Heart right ventricle (tissue), 16 donors: ENCODE results near the gene COL4A3. TPM values are rescaled to one million over a fixed set of nuclear protein-coding genes. Genes with fewer than 3 reads are reported as not detected.
A peak's percentile ranks its signal among the peaks of the same experiment; 100 is the strongest.

Experiments
- ATAC-seq, 8 donors: fragments of 200-7000 bp; cut with Tn5 transposase; one replicate each; pipeline ENCODE4 v1.9.1; 2020; ENCODE audit warnings: mild to moderate bottlenecking in 8 of 8, moderate library complexity in 8 of 8, moderate number of reproducible peaks in 1 of 8
- DNase-seq, 2 donors: peaks; one replicate each; pipeline ENCODE4 v3.0.0-alpha.2; 2020
- H3K27ac ChIP-seq, 10 donors: fragments of 200-600 bp; sonication (generic) in 2 of 10; one replicate each; pipeline versions ENCODE4 v1.5.0 to v1.8.0; 2020 to 2022; ENCODE audit warnings: mild to moderate bottlenecking in 3 of 10
- H3K27me3 ChIP-seq, 7 donors: fragments of 200-600 bp; one replicate each; pipeline ENCODE4 v1.8.0; 2021 to 2022; ENCODE audit warnings: mild to moderate bottlenecking in 2 of 7
- H3K36me3 ChIP-seq, 9 donors: fragments of 200-600 bp; sonication (generic) in 1 of 9; one replicate each; pipeline versions ENCODE4 v1.5.0 to v1.8.0; 2020 to 2022; ENCODE audit warnings: mild to moderate bottlenecking in 2 of 9
- H3K4me1 ChIP-seq, 9 donors: fragments of 200-600 bp; sonication (generic) in 1 of 9; one replicate each; pipeline versions ENCODE4 v1.5.0 to v1.8.0; 2020 to 2022; ENCODE audit warnings: mild to moderate bottlenecking in 4 of 9
- H3K4me3 ChIP-seq, 10 donors: fragments of 200-600 bp; sonication (generic) in 2 of 10; one replicate each; pipeline versions ENCODE4 v1.5.0 to v1.8.0; 2020 to 2022; ENCODE audit warnings: mild to moderate bottlenecking in 7 of 10, moderate library complexity in 2 of 10
- H3K9me3 ChIP-seq, 11 donors: fragments of 200-600 bp in 10 of 11; sonication (generic) in 2 of 11; one replicate each; pipeline versions ENCODE4 v1.5.0 to v1.8.0; 2013 to 2022; ENCODE audit warnings: mild to moderate bottlenecking in 2 of 11, control low read depth in 1 of 11, moderate library complexity in 1 of 11
- WGBS, 2 donors: extraction: QIAGEN DNeasy Blood & Tissue Kit; methylation state at CpG; one replicate each; pipeline ENCODE4 v1.1.7; 2013; ENCODE audit warnings: inconsistent platforms in 1 of 2; 5-methylcytosine and 5-hydroxymethylcytosine counted together
- intact Hi-C, 10 donors: fragments of 100-400 bp; cut with DNase I; formaldehyde crosslinking; loops; one replicate each; pipeline versions ENCODE4 v1.11.1 to v1.14.2; 2022
- polyA plus RNA-seq, 2 donors: library from polyadenylated mRNA; stranded (reverse); fragments of 200-250 nt; gene quantifications; one replicate each; pipeline ENCODE4 v1.2.3, GENCODE V29; 2013
- total RNA-seq, 10 donors: library from RNA; stranded (reverse); fragmentation: NEBNext Ultra II Directional in 3 of 10; extraction: Animal tissue kit (Norgen Biotek cat#: 25700) in 3 of 10; gene quantifications; one replicate each; pipeline versions ENCODE4 v1.2.1 to v1.2.4, GENCODE V29; 2021 to 2023
- TF ChIP-seq, protein P1 (sequence below), 9 donors: fragments of 200-600 bp; sonication (generic) in 2 of 9; IDR thresholded peaks; one replicate each; pipeline versions ENCODE4 v1.5.0 to v1.8.0; 2021 to 2022; ENCODE audit warnings: antibody characterized with exemption in 9 of 9, mild to moderate bottlenecking in 5 of 9, moderate library complexity in 1 of 9
- donor health status: Arrhythmogenic right ventricular cardiomyopathy.
- donor health status: ischemic (EF 13 %, LVEDD 7.1; RV severe dilation, severe dysfunction).
- donor health status: healthy with polysubstance abuse.
- donor health status: DM: no; HTN: yes; CAD: no.
- donor health status: DM: no; HTN: no; CAD: no.
- donor health status: ischemic (EF 25% LVEDD 6.9; RV normal size, moderate dysfunction).
- donor health status: ischemic (EF 25% LVEDD 5.7; RV mildly dilated, moderate dysfunction).
- donor health status: healthy.
- donor health status: DM: yes; HTN: yes; CAD: no.
- donor health status: Ischemic cardiomyopathy.
- donor health status: ischemic (EF 35%, LVEDD 5.7; RV mildly dilated, moderate dysfunction).
- donor health status: nonischemic (EF 11% LVEDD 7.7; RV severe dilation, severe dysfunction).
- donor health status: DM: yes; HTN: yes; CAD: no.
- donor health status: PGD.
- donor health status: ischemic (EF 29% LVEDD 5.4; RV normal size, mild dysfunction).
- donor health status: nonischemic (EF 23%, LVEDD 6.1; RV moderate dilation, normal function).

Gene COL4A3
- total and polyA plus RNA-seq, 12 donors, result 0.91 to 6.2 (median 2.3) TPM

DNA sequence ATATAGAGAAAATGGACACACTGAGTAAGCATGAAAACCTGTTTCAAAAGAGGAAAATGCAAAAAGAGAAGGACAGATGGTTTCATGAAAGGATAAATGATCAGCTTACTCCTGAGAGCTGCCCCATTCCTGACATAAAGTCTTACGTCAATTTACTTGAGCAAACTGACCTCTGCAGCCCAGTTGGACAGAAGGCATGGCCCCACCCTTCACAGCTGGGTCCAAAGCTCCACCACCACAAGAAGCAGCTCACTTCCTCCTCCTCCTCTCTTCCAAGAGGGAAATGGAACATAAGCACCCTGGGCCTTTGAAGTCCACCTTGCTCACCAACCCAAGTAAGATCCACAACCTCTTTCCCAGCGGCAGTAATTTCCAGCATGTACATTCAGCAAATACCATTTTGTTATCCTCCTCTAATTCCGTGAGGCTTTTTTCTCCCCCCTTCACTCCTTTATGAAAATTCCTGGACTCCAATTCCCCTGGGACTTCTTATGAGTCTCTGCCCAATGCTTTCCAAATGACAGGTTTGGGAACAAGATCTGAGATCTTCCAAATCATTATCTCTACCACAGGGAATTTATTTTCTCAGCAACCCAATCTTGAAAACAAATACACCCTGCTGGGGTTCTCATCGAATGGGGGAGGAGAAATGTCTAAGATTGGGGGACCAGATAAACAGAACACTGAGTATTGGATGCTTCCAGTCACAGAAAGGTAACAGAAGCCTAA, 10.5 kb upstream of the COL4A3 start:
- peak; percentile 53 to 87 (median 78) for ATAC-seq
- intact Hi-C loops, result no loop called here
- TF ChIP-seq, protein P1, sequence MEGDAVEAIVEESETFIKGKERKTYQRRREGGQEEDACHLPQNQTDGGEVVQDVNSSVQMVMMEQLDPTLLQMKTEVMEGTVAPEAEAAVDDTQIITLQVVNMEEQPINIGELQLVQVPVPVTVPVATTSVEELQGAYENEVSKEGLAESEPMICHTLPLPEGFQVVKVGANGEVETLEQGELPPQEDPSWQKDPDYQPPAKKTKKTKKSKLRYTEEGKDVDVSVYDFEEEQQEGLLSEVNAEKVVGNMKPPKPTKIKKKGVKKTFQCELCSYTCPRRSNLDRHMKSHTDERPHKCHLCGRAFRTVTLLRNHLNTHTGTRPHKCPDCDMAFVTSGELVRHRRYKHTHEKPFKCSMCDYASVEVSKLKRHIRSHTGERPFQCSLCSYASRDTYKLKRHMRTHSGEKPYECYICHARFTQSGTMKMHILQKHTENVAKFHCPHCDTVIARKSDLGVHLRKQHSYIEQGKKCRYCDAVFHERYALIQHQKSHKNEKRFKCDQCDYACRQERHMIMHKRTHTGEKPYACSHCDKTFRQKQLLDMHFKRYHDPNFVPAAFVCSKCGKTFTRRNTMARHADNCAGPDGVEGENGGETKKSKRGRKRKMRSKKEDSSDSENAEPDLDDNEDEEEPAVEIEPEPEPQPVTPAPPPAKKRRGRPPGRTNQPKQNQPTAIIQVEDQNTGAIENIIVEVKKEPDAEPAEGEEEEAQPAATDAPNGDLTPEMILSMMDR (IDR thresholded peaks at IDR 0.05), result no peak
- Histone ChIP-seq H3K4me1 (peaks cover 0 to 36% (median 8%) of the 10 kb centered on the region in 9 donors), H3K27me3 (no peaks in the 10 kb centered on the region), H3K9me3 (peaks cover 0 to 6% (median 0%) of the 10 kb centered on the region in 11 donors), H3K4me3 (no peak overlapping the region), H3K36me3 (no peaks in the 10 kb centered on the region), H3K27ac (peak overlapping the region in 9 of 10 donors; percentile 32 to 77 (median 64))
- peak; percentile 27 to 37 for DNase-seq
- 60 to 61% methylated on average over 4 of the region's 4 CpGs for WGBS, 2 donors

DNA sequence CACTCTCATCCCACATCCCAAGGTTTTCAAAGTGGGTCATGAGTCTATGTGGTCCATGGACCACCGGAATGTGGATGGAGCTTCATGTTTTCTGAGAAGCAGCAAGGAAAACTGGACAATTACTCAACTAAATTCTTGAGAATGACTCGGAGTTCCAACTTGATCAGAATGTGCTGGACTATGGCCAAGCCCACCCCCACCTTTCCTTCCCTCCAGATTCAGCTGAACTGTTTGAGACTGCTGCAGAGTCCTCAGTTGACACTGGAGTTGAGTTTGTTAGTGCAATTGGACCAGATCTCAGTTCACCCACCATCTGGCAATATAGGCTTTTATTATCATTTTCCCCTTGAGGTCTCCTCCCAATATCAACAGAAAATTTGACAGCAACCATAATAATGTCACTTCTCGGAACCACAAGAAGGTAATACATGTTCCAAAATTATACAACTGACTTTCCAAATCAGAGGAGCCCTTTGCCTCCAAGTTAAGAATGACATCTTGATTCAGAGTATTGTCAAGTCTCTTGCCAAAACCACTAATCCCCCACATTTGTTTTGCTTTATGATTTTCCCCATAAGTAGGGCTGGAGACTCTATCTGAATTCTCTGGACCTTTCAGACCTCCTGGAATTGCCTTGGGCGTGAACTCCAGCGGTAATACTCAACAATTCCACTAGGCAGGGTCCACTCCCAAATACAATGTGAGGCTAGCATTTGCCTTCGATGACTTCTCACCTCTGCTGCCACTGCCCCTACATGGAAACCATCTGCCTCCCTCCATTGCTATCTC, 9.2 kb upstream of the COL4A3 start:
- ATAC-seq (peak; percentile 38 to 87 (median 76)), DNase-seq (peak; percentile 33 to 62)
- Histone ChIP-seq H3K4me3 (no peak overlapping the region), H3K9me3 (peaks cover 0 to 8% (median 0%) of the 10 kb centered on the region in 11 donors), H3K27me3 (no peaks in the 10 kb centered on the region), H3K4me1 (peaks cover 0 to 36% (median 8%) of the 10 kb centered on the region in 9 donors), H3K36me3 (no peaks in the 10 kb centered on the region), H3K27ac (peak overlapping the region in 8 of 10 donors; percentile 32 to 77 (median 66))
- intact Hi-C loops, result no loop called here
- TF ChIP-seq, protein P1 (IDR thresholded peaks at IDR 0.05), result peak in 1 of 9 donors; percentile 19
- 64 to 74% methylated on average over 6 of the region's 6 CpGs for WGBS, 2 donors

DNA sequence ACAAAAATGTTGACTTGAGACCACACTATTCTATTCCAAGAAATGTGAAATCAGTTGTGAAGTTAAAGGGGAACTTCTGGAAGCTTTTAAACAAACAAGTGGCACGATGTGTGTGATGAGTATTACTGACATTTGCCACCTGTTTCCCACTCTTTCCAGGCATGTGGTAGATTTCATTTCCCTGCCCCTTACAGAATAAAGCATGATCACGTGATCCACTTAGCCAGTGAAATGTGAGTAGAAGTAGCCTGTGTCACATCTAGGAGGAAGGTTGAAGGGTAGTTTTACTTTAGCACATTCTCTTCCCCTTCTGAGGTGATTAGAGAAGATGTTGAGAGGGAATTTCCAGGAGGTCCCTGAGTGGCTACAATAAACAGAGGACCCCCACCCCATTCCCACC, 4.3 kb upstream of the COL4A3 start:
- ATAC-seq (no peak), DNase-seq (no peak)
- Histone ChIP-seq H3K27me3 (peaks cover 0 to 28% (median 10%) of the 10 kb centered on the region in 7 donors), H3K9me3 (peaks cover 0 to 8% (median 0%) of the 10 kb centered on the region in 11 donors), H3K36me3 (no peaks in the 10 kb centered on the region), H3K4me1 (peaks cover 0 to 27% (median 3%) of the 10 kb centered on the region in 9 donors), H3K4me3 (no peak overlapping the region), H3K27ac (no peak overlapping the region)
- TF ChIP-seq, protein P1 (IDR thresholded peaks at IDR 0.05), result no peak
- WGBS, 2 donors, result 60% methylated on average over 2 of the region's 2 CpGs
- intact Hi-C loops, result no loop called here

DNA sequence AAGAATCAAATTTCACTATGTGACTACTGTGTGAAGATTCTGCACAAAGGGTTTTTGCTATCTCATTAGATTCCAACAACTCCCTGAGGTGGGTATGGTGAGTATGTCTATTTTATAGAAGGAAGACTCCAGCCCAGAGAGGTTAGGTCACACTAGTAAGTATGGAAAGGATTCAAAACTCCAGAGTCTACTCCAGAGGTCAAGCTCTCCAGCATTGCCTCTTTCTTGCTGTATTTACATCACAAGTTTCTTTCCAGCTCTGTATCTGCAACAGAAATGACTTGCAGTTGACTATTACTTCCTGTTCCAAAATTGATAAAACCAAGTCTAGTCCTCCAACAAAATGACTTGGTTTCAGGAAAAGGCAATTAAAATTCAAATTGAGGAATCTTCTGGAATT, 2.5 kb upstream of the COL4A3 start:
- peak overlapping the region in 3 of 10 donors; percentile 19 to 26 (median 20) for H3K27ac ChIP-seq
- no peak for ATAC-seq
- intact Hi-C loops, result no loop called here
- H3K4me1 ChIP-seq, result peaks cover 0 to 25% (median 3%) of the 10 kb centered on the region in 9 donors
- H3K36me3 ChIP-seq, result no peaks in the 10 kb centered on the region
- TF ChIP-seq, protein P1 (IDR thresholded peaks at IDR 0.05), result no peak
- peak overlapping the region in 3 of 10 donors; percentile 64 to 79 (median 71) for H3K4me3 ChIP-seq
- H3K27me3 ChIP-seq, result peaks cover 0 to 36% (median 10%) of the 10 kb centered on the region in 7 donors
- no peak for DNase-seq
- H3K9me3 ChIP-seq, result peaks cover 0 to 11% (median 0%) of the 10 kb centered on the region in 11 donors
